ENCODE results near the gene SEC14L2. TPM values are rescaled to one million over a fixed set of nuclear protein-coding genes. Genes with fewer than 3 reads are reported as not detected.
A peak's percentile ranks its signal among the peaks of the same experiment; 100 is the strongest.

Gene SEC14L2
- polyA plus RNA-seq, 2 of the 4 experiments (the other 2 are of a cell fraction), result 12.8 to 15.2 TPM

- no peak for ATAC-seq
- TF ChIP-seq, protein P1, sequence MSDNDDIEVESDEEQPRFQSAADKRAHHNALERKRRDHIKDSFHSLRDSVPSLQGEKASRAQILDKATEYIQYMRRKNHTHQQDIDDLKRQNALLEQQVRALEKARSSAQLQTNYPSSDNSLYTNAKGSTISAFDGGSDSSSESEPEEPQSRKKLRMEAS (IDR thresholded peaks at IDR 0.05), result no peak
- TF ChIP-seq CHD2 (IDR thresholded peaks at IDR 0.05; ENCODE audit: low read length, partially characterized antibody) (no peak), CEBPB (IDR thresholded peaks at IDR 0.05) (no peak), CBX8 (IDR thresholded peaks at IDR 0.05) (no peak), SREBF2 (IDR thresholded peaks at IDR 0.05) (no peak), CTCF (IDR thresholded peaks at IDR 0.05) (no peak), NPAS2 (CRISPR knock-in tag; IDR thresholded peaks at IDR 0.05; ENCODE audit: borderline replicate concordance) (no peak)
- TF ChIP-seq, protein P2, sequence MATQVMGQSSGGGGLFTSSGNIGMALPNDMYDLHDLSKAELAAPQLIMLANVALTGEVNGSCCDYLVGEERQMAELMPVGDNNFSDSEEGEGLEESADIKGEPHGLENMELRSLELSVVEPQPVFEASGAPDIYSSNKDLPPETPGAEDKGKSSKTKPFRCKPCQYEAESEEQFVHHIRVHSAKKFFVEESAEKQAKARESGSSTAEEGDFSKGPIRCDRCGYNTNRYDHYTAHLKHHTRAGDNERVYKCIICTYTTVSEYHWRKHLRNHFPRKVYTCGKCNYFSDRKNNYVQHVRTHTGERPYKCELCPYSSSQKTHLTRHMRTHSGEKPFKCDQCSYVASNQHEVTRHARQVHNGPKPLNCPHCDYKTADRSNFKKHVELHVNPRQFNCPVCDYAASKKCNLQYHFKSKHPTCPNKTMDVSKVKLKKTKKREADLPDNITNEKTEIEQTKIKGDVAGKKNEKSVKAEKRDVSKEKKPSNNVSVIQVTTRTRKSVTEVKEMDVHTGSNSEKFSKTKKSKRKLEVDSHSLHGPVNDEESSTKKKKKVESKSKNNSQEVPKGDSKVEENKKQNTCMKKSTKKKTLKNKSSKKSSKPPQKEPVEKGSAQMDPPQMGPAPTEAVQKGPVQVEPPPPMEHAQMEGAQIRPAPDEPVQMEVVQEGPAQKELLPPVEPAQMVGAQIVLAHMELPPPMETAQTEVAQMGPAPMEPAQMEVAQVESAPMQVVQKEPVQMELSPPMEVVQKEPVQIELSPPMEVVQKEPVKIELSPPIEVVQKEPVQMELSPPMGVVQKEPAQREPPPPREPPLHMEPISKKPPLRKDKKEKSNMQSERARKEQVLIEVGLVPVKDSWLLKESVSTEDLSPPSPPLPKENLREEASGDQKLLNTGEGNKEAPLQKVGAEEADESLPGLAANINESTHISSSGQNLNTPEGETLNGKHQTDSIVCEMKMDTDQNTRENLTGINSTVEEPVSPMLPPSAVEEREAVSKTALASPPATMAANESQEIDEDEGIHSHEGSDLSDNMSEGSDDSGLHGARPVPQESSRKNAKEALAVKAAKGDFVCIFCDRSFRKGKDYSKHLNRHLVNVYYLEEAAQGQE (IDR thresholded peaks at IDR 0.05), result no peak
- H3K27ac ChIP-seq, result peak overlapping the region in 1 of 2 experiments; percentile 38; a peak in 1 of 6 replicates
- FAIRE-seq, result no peak
- POLR2A ChIA-PET, result no interaction called here
- 89% methylated on average over 4 of the region's 4 CpGs for WGBS (ENCODE audit: missing lambda C conversion rate)
- no peak for DNase-seq (ENCODE audit: low read depth in 1 of 2, low spot score in 1 of 2)
- CTCF ChIA-PET, result interaction anchor here (0.6 to 1.1 kb wide), 3 partner anchors 13 to 127 kb away, joined by 3 read pairs; no protein-coding TSS in a partner anchor
- H3K4me2 ChIP-seq, result no peak overlapping the region
- H3K4me1 ChIP-seq, result peaks cover 29% of the 10 kb centered on the region
- no peak overlapping the region for H3K4me3 ChIP-seq
- no peaks in the 10 kb centered on the region for H3K9me3 ChIP-seq
These were observed 17.8 kb downstream of the SEC14L2 start for GRCh38 chr22:30414525-30415047.

- FAIRE-seq, result no peak
- TF ChIP-seq FOSL2 (IDR thresholded peaks at IDR 0.05) (no peak), FOSL2 (CRISPR knock-in tag; IDR thresholded peaks at IDR 0.05) (no peak), RARB (CRISPR knock-in tag; IDR thresholded peaks at IDR 0.05) (no peak), JUNB (IDR thresholded peaks at IDR 0.05) (no peak), KDM1A (IDR thresholded peaks at IDR 0.05; ENCODE audit: low read depth) (no peak), PBX3 (IDR thresholded peaks at IDR 0.05) (no peak), CBX8 (IDR thresholded peaks at IDR 0.05) (no peak), CEBPB (IDR thresholded peaks at IDR 0.05) (no peak), HOXB5 (CRISPR knock-in tag; IDR thresholded peaks at IDR 0.05) (no peak), ESRRA (IDR thresholded peaks at IDR 0.05; ENCODE audit: borderline replicate concordance, low read length) (no peak), ELK1 (IDR thresholded peaks at IDR 0.05; ENCODE audit: low read depth, low read length) (no peak), EP300 (IDR thresholded peaks at IDR 0.05) (no peak), KDM5A (IDR thresholded peaks at IDR 0.05) (no peak), ZSCAN20 (CRISPR knock-in tag; IDR thresholded peaks at IDR 0.05) (no peak), HOXA7 (CRISPR knock-in tag; IDR thresholded peaks at IDR 0.05) (no peak), HEYL (CRISPR knock-in tag; IDR thresholded peaks at IDR 0.05) (no peak), TFCP2L1 (CRISPR knock-in tag; IDR thresholded peaks at IDR 0.05) (no peak)
- TF ChIP-seq, protein P3, sequence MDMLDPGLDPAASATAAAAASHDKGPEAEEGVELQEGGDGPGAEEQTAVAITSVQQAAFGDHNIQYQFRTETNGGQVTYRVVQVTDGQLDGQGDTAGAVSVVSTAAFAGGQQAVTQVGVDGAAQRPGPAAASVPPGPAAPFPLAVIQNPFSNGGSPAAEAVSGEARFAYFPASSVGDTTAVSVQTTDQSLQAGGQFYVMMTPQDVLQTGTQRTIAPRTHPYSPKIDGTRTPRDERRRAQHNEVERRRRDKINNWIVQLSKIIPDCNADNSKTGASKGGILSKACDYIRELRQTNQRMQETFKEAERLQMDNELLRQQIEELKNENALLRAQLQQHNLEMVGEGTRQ (IDR thresholded peaks at IDR 0.05), result no peak
- TF ChIP-seq, protein P1 (IDR thresholded peaks at IDR 0.05), result no peak
- TF ChIP-seq, protein P2 (IDR thresholded peaks at IDR 0.05), result no peak
These were observed 19.6 kb downstream of the SEC14L2 start for GRCh38 chr22:30416403-30416802.

More at GRCh38 chr22:30416403-30416802, 19.6 kb downstream of the SEC14L2 start:
- Histone ChIP-seq H3K4me2 (peak overlapping the region; percentile 37; the same call in 2 of the 3 replicates), H3K27ac (peak overlapping the region; percentile 30 to 65; a peak in 5 of 6 replicates), H3K4me1 (peaks cover 47% of the 10 kb centered on the region), H3K9me3 (no peaks in the 10 kb centered on the region), H3K4me3 (no peak overlapping the region)
- CTCF ChIA-PET, result no interaction called here
- WGBS (ENCODE audit: missing lambda C conversion rate), result no CpG with 5 or more reads among the region's 2 CpGs
- ATAC-seq (peak in 1 of 2 experiments; percentile 48; a peak in 2 of 6 replicates), DNase-seq (ENCODE audit: low read depth in 1 of 2, low spot score in 1 of 2) (peak in 1 of 2 experiments; percentile 46)
- POLR2A ChIA-PET, result no interaction called here
